ENCODE data around the gene CSMD2. TPM values are rescaled to one million over a fixed set of nuclear protein-coding genes. Genes with fewer than 3 reads are reported as not detected.
"Not testable (repeated sequence)": the region's sequence is repeated elsewhere in the genome, so short reads cannot be mapped to it uniquely, and the experiment has no call there.

CSMD2 gene
- total RNA-seq, 1 donor from 2014 or later: under 0.01 TPM

DNA sequence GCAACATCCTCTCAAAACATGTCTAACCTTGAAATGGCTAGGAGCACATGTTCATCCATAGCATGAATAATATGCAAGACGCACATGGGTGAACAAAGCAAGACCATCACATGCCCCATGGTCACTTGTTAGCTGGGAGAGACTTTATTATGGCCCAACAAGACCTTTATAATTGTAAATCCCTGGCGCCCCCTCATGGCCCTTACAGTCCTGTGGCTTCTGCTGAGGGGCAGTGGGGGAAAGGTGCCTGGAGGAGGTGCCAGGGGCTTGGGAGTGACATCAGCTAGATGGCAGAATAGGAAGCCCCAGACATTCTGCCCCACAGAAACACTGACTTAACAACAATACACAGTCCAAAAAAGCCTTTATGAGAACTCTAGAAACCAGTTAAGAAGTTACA, 51.7 kb downstream of the CSMD2 start:
- no peak for DNase-seq (ENCODE audit: low read depth in 2 of 2)

DNA sequence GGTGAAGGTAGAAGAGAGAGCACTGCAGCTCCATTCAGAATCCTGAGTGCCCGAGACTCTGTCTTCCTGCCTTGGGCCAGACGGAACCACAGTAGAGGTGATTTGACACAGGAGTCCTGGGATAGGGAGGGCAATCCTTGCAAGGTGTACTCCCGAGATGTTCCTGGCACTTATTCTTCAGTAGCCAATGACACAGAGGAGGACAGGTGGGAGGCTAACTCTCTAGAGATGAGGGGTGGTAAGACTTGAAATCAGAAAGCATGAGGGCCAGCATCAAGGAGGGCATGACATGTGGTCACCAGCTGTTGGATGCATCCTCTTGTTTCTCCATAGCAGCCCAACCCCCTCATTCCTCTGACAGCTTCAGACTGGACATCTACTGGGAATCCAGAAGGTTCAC, 56.3 kb downstream of the CSMD2 start:
- no peak for DNase-seq (ENCODE audit: low read depth in 2 of 2)

- no peak for DNase-seq (ENCODE audit: low read depth in 2 of 2)
Measured at GRCh38 chr1:34108269-34108668, 56.8 kb downstream of the CSMD2 start.

GRCh38 chr1:34101151-34101550, 63.9 kb downstream of the CSMD2 start:
- no peak for DNase-seq (ENCODE audit: low read depth in 2 of 2)

DNA sequence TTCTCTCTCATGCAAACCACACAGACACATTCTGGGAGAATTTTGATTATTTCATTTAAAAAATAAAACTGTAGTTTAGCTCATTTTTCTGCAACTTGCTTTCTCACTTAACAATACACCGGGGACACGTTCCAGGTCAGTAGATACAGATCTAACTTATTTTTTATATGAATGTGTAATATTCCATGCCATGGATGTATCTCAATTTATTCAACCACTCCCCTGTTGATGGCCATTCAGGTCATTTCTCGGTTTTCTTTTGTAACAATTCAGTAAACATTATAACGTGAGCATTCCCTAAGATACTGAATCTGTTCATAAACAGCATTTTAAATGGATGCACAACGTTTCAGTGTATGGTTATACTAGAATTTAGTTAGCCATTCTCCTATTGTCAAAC, 64.7 kb downstream of the CSMD2 start:
- DNase-seq (ENCODE audit: low read depth in 2 of 2): no peak

GRCh38 chr1:34092399-34092798, 72.6 kb downstream of the CSMD2 start:
- DNase-seq (ENCODE audit: low read depth in 2 of 2): not testable (repeated sequence)

GRCh38 chr1:34089731-34090130, 75.3 kb downstream of the CSMD2 start:
- no peak for DNase-seq (ENCODE audit: low read depth in 2 of 2)

DNA sequence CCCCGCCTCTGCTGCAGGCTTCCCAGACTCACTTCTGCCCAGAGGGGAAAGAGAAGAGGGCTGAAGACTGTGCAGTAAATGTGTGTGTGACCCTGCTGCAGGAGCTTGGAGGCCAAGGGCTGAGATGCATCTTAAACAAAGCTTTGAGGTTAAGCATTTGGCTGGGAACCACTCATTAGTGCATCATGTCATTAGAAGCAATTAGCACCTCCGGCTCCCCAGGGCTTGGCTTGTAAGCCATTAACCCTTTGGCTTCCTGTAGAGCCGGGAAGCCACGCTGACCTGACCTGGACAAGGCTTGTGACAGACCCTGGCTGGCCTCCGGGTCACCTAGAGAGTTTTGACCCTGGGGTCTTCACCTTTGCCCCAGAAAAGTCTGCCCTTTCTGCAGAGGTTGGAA, 77.0 kb downstream of the CSMD2 start:
- DNase-seq (ENCODE audit: low read depth in 2 of 2): no peak

GRCh38 chr1:34086561-34086960, 78.5 kb downstream of the CSMD2 start:
- DNase-seq (ENCODE audit: low read depth in 2 of 2): no peak

- DNase-seq (ENCODE audit: low read depth in 2 of 2): no peak
Measured at GRCh38 chr1:34083974-34084373, 81.1 kb downstream of the CSMD2 start.

DNA sequence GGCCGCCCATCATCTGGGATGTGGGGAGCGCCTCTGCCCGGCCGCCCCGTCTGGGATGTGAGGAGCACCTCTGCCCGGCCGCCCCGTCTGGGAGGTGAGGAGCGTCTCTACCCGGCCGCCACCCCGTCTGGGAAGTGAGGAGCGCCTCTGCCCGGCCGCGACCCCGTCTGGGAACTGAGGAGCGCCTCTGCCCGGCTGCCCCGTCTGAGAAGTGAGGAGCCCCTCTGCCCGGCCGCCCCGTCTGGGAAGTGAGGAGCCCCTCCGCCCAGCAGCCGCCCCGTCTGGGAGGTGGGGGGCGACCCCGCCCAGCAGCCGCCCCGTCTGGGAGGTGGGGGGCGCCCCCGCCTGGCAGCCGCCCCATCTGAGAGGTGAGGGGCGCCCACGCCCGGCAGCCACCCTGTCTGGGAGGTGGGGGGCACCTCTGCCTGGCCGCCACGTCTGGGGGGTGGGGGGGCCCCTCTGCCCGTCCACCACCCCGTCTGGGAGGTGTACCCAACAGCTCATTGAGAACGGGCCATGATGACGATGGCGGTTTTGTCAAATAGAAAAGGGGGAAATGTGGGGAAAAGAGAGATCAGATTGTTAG, 82.9 kb downstream of the CSMD2 start:
- not testable (repeated sequence) for DNase-seq (ENCODE audit: low read depth in 2 of 2)

DNA sequence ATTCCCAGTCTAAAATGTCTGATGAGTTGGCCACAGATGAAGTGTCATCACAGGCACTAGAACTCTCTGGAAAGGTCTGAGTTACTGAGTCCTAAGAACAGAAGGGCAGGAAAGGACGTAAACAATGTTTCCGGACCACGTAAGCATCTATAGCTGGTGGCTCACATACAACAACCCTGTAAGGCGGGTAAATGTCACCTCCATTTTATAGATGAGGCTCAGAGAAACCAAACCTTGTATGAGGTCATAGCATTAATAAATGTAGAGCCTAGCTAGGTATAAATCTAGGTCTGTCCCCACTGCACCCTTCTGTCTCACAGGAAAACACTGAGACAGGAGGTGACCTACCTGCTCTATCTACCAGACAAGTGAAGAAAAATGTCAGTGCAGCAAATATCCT, 86.6 kb downstream of the CSMD2 start:
- DNase-seq (ENCODE audit: low read depth in 2 of 2): no peak

GRCh38 chr1:34075576-34075975, 89.5 kb downstream of the CSMD2 start:
- no peak for DNase-seq (ENCODE audit: low read depth in 2 of 2)

GRCh38 chr1:34073028-34073695, 91.9 kb downstream of the CSMD2 start:
- DNase-seq (ENCODE audit: low read depth in 2 of 2): no peak

DNA sequence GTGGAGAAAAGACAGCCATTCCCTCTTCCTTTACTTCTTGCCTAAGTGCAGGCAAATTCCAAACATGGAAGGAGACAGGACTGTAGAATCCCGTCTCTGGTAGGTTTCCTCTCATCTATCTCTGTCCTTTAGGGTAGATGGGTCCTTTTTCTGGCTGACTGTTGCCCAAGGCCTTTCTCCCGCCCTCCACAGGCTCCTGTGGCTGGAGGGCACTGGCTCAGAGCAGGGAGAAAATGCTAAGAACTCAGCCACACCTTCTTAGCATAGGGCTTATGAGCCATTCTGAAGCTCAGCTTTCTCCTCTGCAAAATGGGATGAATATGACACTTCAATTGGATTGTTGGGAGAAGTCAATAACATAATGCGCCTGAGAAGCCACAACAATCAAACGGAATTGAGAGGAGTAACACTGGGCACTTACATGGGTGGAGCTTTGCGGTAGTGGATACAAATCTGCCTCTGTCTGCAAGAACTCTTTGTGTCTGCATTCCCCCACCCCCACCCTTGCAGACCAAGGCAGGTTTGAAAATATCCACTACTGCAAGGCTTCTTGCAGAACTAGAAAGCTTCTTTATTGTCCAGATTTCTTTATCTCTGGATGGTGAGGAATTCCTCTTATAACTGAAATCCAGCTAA, 94.7 kb downstream of the CSMD2 start:
- no peak for DNase-seq (ENCODE audit: low read depth in 2 of 2)

- DNase-seq (ENCODE audit: low read depth in 2 of 2): no peak
Measured at GRCh38 chr1:34066981-34067603, 97.9 kb downstream of the CSMD2 start.

- no peak for DNase-seq (ENCODE audit: low read depth in 2 of 2)
Measured at GRCh38 chr1:34066166-34066565, 98.9 kb downstream of the CSMD2 start.

DNA sequence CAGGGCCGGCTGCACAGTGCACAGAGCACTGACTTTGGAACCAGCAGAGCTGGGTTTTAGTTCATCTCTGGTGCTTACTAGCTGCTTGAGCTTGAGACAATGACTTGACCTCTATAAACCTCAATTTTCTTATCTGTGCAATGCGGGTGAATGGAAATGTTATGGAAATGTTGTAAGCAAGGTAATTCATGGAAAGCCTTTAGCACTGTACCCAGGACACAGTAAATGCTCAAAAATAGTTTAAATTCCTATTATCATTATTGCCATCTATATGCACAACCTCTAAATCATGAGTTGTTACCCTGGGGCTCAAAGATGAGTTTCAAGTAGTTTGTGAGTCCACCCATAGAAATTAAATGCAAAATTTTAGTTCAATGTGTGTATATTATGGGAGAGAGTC, 99.5 kb downstream of the CSMD2 start:
- DNase-seq (ENCODE audit: low read depth in 2 of 2): no peak

GRCh38 chr1:34060901-34061415, 104.1 kb downstream of the CSMD2 start:
- DNase-seq (ENCODE audit: low read depth in 2 of 2): no peak

DNA sequence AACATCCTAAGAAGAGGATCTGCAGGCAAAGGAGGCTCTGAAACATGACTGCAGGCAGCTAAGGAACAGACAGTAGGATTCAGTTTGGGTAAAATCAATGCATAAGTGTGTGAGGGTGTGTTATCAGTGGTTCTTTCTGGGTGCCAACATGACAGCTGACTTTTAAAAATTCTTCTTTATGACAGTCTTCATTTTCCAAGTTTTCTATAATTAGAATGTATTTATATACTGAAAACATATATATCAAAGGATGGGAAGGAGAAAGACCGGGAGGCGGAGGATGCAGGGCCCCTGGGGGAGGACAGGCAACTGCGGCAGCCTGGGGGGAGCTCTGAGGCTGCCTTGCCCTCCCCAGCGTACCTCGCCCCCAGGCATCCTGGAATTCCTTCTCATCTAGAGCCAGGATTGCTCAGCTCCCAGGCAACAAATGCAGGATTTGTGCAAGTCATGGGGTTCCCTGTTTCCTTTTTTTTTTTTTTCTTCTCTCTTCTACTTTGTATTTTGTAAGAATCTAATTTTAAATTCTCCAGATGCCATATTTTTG, 104.8 kb downstream of the CSMD2 start:
- DNase-seq (ENCODE audit: low read depth in 2 of 2): no peak

- no peak for DNase-seq (ENCODE audit: low read depth in 2 of 2)
Measured at GRCh38 chr1:34057347-34058130, 107.5 kb downstream of the CSMD2 start.

Data from dermis microvascular lymphatic vessel endothelial cell (primary cell).